ENCODE measurements around the gene BOC.

The BOC gene

DNA sequence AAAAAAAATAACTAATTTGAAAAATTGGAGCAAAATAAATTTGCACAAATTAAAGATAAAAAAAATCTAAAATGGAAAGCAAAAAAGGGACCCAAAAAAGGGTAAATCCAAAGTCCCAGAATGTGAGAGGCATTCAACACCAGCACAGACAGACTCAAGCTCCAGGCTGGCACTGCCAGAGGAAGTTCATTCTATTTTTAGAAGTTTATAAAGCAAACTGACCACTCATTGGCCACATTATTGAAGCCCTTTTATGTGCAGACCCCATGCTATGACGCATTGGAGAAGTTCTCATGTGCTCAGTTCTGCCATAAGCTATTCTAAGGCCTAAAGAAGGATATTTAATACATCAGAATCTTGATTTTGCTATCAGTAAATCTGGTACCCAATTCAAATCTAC lies 17.6 kb upstream of the BOC start:
- no peak for DNase-seq (ENCODE audit: low spot score)

GRCh38 chr3:113194823-113195401 lies 16.4 kb upstream of the BOC start:
- DNase-seq (ENCODE audit: low spot score) = no peak

DNA sequence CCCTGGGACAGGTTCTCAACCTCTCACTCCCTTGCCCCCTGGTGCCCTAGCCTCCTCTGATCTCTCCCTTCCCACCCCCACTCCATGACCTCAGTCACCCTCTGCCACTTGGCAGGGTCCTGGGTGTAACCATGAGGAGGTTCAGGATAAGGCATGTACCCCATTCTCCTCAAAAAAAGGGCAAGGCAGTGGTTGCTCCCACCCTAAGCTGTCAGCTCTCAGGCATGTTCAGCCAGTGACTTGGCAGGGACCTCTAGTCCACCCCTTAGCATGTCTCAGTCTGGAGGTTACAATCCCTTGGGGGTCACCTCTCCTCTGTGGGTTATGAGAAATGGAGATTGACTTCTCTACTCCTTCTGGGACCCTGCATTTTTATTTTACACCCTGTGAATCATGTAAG lies 11.0 kb upstream of the BOC start:
- no peak for DNase-seq (ENCODE audit: low spot score)

- no peak for DNase-seq (ENCODE audit: low spot score)
These were observed 10.4 kb upstream of the BOC start for GRCh38 chr3:113200946-113201345.

DNA sequence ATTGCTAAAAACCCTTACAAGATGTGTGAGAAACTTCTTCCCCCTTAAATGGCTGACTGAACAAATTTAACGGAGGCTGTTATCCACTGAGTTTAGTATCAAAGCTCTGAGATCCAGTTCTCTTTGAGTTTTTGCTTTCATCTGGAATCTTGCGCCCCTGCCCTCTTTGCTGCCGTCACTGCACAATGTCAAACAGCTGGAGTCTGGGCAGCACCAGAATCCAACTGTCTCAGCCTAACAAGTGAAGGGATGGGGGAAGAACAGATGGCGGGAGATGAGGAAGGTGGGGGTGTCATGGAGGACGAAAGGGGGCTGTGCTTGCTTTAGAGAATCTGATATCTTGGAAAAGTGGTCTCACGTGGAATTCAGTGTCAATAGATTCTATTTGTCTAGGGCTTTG lies 7.0 kb upstream of the BOC start:
- no peak for DNase-seq (ENCODE audit: low spot score)

DNA sequence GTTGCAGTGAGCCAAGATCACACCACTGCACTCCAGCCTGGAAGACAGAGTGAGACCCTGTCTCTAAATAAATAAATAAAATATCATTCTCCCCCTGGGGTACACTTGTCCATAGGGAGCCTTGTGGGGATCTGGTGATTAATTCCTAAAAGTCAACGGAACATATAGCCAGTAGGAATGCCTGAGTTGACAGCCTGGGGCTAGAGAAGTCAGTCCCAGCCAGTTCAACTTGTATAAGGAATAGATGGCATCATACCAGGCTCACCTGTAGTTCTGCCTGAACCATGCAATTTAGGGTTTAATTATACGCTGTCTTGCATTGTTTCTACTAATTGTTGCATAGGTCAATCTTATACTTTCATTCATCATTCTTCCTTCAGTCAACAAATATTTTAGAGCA lies 5.9 kb upstream of the BOC start:
- no peak for DNase-seq (ENCODE audit: low spot score)

DNA sequence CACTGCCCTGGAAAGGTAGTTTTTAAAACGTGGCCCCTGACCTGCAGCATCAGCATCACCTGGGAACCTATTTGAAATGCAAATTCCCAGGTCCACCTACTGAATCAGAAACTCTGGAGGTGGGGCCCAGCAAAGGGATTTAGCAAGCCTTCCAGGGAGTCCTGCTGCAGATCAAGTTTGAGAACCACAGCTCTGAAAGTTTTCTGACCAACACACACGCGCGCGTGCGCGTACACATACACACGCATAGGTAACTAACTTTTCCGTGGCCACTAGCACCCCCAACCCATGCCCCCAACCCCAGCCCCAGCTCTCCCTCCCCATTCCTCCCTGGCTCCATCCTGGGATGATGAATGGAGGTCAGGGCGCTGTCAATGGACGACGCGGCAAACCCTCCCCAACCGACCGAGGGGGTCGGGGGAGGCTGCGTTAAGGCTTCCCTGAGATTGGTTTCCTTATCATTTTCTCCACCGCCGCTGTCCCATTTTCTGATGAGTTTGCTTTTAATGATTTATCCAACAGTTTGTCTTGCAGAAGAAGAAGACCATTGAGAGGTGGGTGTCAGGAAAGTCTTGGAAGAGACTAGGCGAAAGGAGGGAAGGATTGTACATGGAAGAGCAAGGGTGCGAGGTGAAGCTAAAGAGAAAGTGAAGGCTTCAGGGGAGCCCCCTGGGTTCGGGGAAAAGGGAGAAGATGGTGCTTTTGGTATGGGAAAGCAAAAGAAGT lies 590 bp upstream of the BOC start:
- no peak for DNase-seq (ENCODE audit: low spot score)

DNA sequence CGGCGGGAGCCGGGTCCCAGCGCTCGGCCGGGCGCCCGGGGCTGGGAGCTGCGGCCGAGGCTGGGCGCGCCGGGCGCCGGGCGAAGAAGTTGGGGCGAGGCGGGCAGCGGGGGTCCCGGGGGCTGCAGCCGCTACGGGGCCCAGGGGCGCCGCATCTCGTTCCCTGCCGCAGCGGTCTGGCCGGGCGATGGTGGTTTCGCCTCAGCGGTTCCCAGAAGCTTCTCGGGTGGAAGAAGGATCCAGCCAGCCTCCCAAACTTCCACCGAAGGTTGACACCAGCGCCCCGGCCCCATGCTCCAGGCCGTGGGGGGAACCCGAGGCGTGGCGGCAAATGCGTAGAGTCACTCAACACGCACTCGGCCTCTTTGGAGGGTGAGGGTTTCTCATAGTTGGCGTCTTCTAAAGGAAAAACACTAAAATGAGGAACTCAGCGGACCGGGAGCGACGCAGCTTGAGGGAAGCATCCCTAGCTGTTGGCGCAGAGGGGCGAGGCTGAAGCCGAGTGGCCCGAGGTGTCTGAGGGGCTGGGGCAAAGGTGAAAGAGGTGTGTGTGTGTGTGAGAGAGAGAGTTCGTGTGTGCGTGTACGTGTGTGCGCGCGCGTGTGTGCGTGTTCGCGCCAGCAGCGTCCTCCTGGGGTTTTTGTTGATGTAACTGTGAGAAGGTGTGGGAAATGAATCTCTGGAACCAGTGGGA lies 940 bp downstream of the BOC start:
- DNase-seq (ENCODE audit: low spot score) = no peak

GRCh38 chr3:113212844-113213375 lies 1.6 kb downstream of the BOC start:
- DNase-seq (ENCODE audit: low spot score) = no peak

- DNase-seq (ENCODE audit: low spot score) = no peak
These were observed 2.7 kb downstream of the BOC start for GRCh38 chr3:113213896-113214587.

- DNase-seq (ENCODE audit: low spot score) = no peak
These were observed 3.7 kb downstream of the BOC start for GRCh38 chr3:113214917-113215595.

- no peak for DNase-seq (ENCODE audit: low spot score)
These were observed 5.0 kb downstream of the BOC start for GRCh38 chr3:113216393-113216792.

GRCh38 chr3:113218011-113218680 lies 6.8 kb downstream of the BOC start:
- no peak for DNase-seq (ENCODE audit: low spot score)

DNA sequence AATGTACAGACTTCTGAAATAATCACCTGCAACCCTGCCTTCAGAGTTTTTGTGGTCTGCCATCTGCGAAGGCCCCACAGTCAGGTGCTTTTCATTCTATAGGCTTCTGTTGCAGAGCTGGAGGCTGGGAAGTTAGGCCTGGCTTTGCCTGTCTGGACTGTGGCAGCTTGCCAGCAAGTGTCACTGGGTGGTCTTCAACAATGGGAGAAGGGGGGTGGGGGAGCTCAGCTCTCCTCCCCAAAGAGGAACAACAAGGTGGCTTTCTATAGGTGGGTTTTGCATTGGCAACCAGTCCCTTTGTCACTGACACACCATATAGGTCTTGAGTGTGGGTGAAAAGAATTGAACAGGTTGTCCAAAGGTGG lies 7.3 kb downstream of the BOC start:
- DNase-seq (ENCODE audit: low spot score) = no peak

DNA sequence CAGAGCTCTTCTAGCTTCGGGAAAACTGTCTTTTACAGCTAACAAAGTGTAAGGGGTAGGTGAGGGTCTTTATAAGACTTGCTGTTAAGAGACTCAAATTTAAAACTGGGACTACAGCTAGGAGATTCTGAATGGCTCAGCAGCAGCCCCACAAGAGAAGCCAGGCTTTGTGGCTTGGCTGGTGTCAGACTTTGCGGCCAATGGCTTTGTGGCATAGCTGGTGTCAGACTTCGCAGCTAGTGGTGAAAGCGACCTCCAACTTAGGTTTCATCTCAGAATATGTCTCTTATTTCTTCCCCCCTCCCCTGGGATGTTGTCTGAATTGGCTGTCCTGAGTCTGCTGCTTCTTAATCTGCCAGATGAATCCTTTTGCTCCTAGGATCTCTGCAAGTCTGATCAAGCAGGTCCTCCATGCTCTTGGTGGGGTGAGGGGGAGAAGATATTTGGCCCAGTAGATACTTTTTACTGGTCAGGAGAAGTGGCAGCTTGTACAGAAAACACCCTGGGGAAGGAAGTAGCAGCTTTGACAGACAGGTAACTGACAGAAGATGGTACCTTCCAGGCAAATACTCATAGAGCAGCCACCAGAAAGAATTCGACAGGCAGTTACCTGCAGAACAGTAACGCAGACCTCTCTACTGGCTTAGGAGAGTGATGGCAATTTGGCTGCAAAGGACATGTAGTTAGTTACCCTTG lies 8.4 kb downstream of the BOC start:
- DNase-seq (ENCODE audit: low spot score) = no peak

- DNase-seq (ENCODE audit: low spot score) = no peak
These were observed 9.4 kb downstream of the BOC start for GRCh38 chr3:113220721-113221120.

DNA sequence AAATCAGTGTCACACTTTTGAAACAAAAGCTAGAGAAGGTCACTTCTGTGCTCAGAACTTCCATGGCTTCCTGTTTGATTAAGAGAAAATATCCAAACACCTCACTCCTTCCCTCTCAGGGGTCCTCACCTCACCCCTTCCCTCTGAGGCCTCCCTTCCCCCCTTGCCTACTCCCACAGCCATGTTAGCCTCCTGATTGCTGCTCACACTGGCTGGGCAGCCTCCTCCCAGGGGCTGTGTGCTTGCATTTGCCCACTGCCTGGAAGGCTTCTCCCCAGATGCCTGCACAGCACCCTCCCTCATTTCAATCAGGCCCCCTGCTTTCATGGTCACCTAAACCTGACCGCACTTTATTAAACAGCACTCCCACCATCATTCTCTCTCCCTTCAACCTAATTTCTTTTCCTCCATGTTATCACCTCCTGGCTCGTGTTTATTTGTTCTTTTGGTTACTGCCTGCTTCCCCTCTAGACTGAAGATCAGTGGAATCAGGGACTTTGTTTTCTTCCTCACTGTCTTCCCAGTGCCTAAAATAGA lies 10.4 kb downstream of the BOC start:
- no peak for DNase-seq (ENCODE audit: low spot score)

GRCh38 chr3:113222451-113223086 lies 11.2 kb downstream of the BOC start:
- no peak for DNase-seq (ENCODE audit: low spot score)

DNA sequence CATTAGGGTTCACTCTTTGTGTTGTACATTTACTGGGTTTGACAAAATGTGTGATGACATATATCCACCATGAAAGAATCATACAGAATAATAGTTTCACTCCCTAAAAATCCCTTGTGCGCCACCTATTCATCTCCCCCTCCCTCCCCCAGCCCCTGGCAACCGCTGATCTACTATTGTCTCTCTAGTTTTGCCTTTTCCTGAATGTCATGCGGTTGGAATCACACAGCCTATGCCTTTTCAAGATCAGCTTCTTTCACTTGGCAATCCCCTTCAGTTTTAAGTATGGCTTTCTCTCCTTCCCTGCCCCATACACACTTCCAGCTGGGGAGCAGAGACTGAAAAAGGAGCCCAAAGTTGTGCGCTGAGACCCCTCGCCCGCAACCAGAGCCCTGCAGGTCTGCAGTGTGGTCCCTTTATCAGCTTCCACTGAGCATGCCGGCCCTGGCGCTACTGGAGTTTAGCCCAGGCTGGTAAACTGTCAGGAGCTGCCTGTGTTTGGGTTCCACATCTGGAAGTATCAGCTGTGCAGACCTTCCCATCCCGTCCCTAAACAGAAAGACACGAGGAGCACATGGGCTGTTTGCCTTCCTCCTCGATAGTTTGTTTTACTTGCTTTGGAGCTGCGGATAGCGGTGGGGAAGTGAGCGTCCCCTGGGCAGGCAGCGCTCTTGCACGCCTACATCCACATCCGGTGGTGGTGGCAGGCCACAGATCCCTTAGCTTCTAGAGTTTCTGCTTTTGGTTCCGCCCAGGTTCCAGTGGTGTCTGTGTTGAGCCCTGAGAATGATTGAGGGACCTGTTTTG lies 12.3 kb downstream of the BOC start:
- no peak for DNase-seq (ENCODE audit: low spot score)
